NCI-H2081 treated with DMSO at 0.1 percent for 48 hours (cell line): ENCODE results near the gene SBK3.
"Not testable (repeated sequence)": the region's sequence is repeated elsewhere in the genome, so short reads cannot be mapped to it uniquely, and the experiment has no call there.

Source experiments
- DNase-seq: peaks from one replicate; lab custom pipeline; 2025; lab: John Stamatoyannopoulos, UW

Gene SBK3

GRCh38 chr19:55540619-55541018, 4.7 kb downstream of the SBK3 start:
- DNase-seq: no peak

- DNase-seq: no peak
Observed at GRCh38 chr19:55539090-55539984, 6.0 kb downstream of the SBK3 start.

GRCh38 chr19:55538132-55538531, 7.2 kb downstream of the SBK3 start:
- DNase-seq: no peak

DNA sequence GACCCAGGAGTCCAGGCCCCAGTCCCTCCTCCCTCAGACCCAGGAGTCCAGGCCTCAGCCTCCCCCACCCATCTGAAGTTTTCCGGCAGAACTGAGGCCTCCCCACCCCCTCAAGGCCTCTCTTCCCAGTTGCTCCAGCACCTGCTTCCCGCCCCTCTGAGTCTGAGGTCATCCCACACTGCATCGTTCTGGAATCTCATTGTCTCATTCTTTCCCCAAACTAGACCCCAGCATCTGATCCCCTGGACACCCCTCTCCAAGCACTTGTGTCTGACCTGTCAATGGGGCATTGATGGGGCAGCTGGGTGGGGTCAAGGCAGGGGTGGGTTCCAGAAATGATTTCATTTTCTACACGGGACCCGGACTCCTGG, 7.6 kb downstream of the SBK3 start:
- DNase-seq: no peak

- no peak for DNase-seq
Observed at GRCh38 chr19:55536951-55537740, 8.2 kb downstream of the SBK3 start, which contains the start of gene SBK2. Gene SBK2 (minus strand): TSS chr19:55537133. CDS start chr19:55536294, 839 bp downstream.

- DNase-seq: no peak
Observed at GRCh38 chr19:55536366-55536765, 9.0 kb downstream of the SBK3 start.

DNA sequence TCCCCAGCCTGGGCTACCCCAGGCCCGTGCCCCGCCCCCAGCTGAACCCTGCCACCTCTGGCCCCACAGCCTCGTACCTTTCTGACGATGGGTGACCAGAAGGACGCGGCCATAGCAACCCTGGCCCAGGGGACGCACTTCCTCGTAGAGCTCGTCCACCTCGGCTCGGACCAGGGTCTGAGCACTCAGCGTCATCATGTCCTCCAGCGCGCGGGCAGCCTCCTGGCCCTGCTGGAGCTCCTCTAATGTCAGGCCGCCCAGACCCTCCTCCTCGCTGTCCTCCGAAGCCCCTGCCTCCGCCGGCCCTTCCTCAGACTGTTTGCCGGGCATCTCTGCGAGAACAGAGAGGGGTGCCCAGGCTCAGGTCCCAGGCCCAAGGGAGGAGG, 9.4 kb downstream of the SBK3 start:
- DNase-seq: no peak

DNA sequence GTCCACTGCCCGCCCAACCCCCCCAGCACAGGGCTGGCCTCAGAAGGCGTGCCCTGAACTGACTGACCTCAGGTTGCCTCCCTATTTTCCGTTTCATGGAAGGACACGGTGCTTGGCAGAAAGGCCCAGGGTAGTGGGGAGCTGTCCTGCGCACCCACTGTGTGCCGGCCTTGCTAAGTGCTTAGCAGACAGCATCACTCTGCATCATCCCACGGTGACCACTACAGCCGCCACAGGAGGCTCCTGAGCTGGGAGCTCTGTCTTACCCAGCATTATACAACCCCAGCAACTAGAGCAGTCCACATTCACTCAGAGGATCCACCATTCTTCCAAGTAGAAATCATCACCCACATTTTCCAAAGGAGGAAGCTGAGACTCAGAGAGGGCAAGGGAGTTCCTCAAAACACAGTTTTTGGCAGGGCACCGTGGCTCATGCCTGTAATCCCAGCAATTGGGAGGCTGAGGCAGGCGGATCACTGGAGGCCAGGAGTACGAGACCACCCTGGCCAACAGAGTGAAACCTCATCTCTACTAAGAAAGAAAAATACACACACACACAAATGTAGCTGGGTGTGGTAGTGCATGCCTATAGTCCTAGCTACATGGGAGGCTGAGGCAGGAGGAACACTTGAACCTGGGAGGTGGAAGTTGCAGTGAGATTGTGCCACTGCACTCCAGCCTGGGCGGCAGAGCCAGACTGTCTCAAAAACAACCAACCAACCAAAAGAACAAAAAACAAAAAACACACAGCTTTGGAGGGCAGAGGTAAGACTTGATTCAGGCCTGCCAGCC, 10.0 kb downstream of the SBK3 start:
- no peak for DNase-seq

DNA sequence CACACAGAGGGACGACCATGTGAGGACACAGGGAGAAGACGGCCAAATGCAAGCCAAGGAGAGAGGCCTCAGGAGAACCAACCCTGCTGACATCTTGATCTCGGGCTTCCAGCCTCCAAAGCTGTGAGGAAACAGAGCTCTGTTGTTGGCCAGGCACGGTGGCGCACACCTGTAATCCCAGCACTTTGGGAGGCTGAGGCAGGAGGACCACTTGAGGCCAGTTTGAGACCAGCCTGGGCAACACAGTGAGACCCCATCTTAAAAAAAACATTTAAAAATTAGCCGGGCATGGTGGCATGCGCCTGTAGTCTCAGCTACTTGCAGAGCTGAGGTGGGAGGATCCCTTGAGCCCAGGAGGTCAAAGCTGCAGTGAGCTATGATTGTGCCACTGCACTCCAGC, 11.1 kb downstream of the SBK3 start:
- not testable (repeated sequence) for DNase-seq

GRCh38 chr19:55530996-55531395, 14.3 kb downstream of the SBK3 start:
- no peak for DNase-seq

GRCh38 chr19:55529636-55530234, 15.6 kb downstream of the SBK3 start:
- DNase-seq: no peak

GRCh38 chr19:55528030-55528803, 17.1 kb downstream of the SBK3 start:
- DNase-seq: no peak

DNA sequence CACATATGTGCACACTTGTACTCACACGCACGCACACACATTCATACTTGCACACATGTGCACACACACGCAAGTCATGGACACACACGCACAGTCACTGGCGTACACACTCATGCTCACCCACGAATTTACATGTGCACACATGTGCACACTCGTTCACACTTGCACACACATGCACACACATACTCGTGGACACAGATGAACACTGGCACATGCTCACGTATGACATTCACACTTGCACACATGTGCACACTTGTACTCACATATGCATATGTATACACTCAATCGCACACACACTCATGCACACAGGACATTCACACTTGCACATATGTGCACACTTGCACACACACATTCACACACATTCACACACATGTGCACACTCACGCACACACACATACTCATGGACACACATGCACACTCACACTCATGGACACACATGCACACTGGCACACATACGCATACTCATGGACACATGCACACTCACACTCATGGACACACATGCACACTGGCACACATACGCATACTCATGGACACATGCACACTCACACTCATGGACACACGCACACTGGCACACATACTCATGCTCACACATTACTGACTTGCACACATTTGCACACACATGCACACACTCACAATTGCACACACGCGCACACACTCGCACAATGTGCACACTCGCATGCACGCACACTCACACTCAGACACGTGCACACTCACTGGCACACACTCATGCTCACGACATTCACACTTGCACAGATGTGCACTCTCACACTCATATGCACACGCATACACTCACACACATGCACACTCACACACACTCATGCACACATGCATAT, 17.9 kb downstream of the SBK3 start:
- no peak for DNase-seq

GRCh38 chr19:55526216-55527196, 18.8 kb downstream of the SBK3 start:
- DNase-seq: peak; percentile 51

DNA sequence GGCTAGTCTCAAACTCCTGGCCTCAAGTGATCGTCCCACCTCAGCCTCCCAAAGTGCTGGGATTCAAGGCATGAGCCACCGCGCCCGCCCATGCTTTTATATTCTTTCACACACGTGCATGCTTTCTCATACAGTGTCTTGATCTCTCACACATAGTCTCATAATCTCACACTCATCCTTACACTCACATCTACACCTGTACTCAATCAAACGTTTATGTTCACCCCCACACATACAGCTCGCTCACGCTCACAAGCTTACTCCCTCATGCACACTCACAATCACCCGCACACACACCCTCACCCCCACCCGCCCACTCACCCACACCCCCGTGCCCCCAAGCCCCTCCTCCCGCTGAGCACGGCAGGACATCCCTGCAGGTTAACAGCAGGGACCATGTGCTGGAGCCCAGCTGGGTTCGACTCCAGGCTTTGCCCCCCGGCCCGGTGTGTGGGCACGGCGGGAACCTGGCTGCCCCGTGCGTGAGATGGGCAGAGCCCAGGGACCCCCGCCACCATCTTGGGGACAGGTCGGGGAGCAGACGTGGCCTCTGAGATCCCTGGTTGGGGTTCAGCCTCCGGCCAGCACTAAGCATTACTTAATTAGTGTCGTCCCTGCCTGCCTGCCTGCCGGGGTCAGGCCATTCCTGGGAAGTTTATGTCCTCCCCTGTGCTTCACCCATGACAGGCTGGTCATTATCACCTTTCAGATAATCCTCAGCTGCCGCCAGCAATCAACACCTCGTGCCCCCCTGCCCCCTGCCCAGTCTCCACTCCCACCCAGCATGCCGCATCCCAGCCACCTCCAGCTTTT, 19.8 kb downstream of the SBK3 start:
- no peak for DNase-seq

GRCh38 chr19:55520691-55521292, 24.6 kb downstream of the SBK3 start:
- no peak for DNase-seq

- no peak for DNase-seq
Observed at GRCh38 chr19:55519451-55520311, 25.7 kb downstream of the SBK3 start.
